Measurements from ENCODE around the gene AMZ1.

GRCh38 chr7:2705371-2706096 lies 17.5 kb downstream of the AMZ1 start:
- TF ChIP-seq CTCF (IDR thresholded peaks at IDR 0.05), result no peak
- no peak for TF ChIP-seq EZH2phosphoT487 (IDR thresholded peaks at IDR 0.05)

Measured in neural progenitor cell (in vitro differentiated cells).